ENCODE data around the gene TH.

DNA sequence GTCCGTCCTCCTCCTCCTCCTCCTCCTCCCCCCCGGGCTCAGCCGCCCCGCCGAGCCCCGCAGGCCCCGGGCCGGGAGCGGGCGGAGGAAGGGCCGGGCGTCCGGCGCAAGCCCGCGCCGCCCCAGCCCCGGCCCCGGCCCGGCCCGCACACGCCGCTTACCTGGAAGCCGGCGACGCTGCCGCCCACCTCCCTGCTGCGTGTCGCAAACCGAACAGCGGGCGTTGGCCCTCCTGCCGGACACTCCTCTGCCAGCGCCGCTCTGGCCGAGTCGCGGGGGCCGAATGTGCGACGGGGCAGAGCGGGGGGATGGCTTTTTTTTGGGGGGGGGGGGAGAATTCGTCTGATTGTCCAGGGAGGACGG, 33.6 kb downstream of the TH start:
- TF ChIP-seq, protein P1, sequence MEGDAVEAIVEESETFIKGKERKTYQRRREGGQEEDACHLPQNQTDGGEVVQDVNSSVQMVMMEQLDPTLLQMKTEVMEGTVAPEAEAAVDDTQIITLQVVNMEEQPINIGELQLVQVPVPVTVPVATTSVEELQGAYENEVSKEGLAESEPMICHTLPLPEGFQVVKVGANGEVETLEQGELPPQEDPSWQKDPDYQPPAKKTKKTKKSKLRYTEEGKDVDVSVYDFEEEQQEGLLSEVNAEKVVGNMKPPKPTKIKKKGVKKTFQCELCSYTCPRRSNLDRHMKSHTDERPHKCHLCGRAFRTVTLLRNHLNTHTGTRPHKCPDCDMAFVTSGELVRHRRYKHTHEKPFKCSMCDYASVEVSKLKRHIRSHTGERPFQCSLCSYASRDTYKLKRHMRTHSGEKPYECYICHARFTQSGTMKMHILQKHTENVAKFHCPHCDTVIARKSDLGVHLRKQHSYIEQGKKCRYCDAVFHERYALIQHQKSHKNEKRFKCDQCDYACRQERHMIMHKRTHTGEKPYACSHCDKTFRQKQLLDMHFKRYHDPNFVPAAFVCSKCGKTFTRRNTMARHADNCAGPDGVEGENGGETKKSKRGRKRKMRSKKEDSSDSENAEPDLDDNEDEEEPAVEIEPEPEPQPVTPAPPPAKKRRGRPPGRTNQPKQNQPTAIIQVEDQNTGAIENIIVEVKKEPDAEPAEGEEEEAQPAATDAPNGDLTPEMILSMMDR (IDR thresholded peaks at IDR 0.05): no peak
- no peak for TF ChIP-seq POLR2A (IDR thresholded peaks at IDR 0.05)
